Prostate gland (tissue), 2 donors: Measurements from ENCODE around the gene PIGU.

ENCODE experiments used
- CTCF ChIP-seq, 4 experiments: fragments of 200-600 bp in 2 of 4; fragments of 450-650 bp in 2 of 4; sonication (generic) in 2 of 4; IDR thresholded peaks; 1 replicate in 3 of 4; 2 replicates in 1 of 4; pipeline ENCODE4 v1.5.1; 2016 to 2019; ENCODE audit warnings: antibody characterized with exemption in 4 of 4, mild to moderate bottlenecking in 2 of 4, moderate library complexity in 2 of 4
- POLR2AphosphoS5 ChIP-seq: sonication (generic); formaldehyde crosslinking; IDR thresholded peaks from one replicate; pipeline ENCODE4 v1.6.1; 2017; ENCODE audit warnings: antibody characterized with exemption

- no peak for TF ChIP-seq POLR2AphosphoS5
- no peak for TF ChIP-seq CTCF (IDR thresholded peaks at IDR 0.05)
Observed at GRCh38 chr20:34571753-34572152, 105.1 kb downstream of the PIGU start.
